HCT116 (cell line): ENCODE data around the gene PTPN22. TPM values are rescaled to one million over a fixed set of nuclear protein-coding genes. Genes with fewer than 3 reads are reported as not detected.

Source experiments
- ATAC-seq: fragments of 200-7000 bp; cut with Tn5 transposase; 2 replicates; pipeline ENCODE4 v1.9.1; 2020; ENCODE audit warnings: mild to moderate bottlenecking, moderate library complexity
- BruUV-seq: library from RNA; stranded (reverse); fragments of 400-500 nt; replicated peaks from 2 replicates; lab custom pipeline; 2021; lab: Mats Ljungman, UMichigan
- CTCF ChIA-PET: fragments of 300-600 bp; sonication (Branson Sonifier 250); formaldehyde crosslinking; loops from one replicate; lab custom pipeline; 2021; ENCODE audit warnings: antibody characterized with exemption; lab: Charles Lee
- POLR2A ChIA-PET: fragments of 300-600, 350-600 bp; sonication (Branson Sonifier 250); formaldehyde crosslinking; loops from one replicate; lab custom pipeline; 2021; ENCODE audit warnings: antibody characterized with exemption; lab: Charles Lee
- RAD21 ChIA-PET, 2 experiments: fragments of 300-600 bp; sonication (Branson Sonifier 250); formaldehyde crosslinking; loops; one replicate each; lab custom pipeline; 2023; ENCODE audit warnings: low total read pairs in 2 of 2; ENCODE audit not compliant: uncharacterized antibody in 2 of 2, unreplicated experiment in 2 of 2, low non-redundant PET in 1 of 2; lab: Charles Lee
- DNase-seq: peaks from one replicate; pipeline ENCODE4 v3.0.0-alpha.2; 2010; ENCODE audit warnings: low read depth, low spot score
- H2AFZ ChIP-seq: fragments of 200-600 bp; shearing (Covaris generic), sonication (generic); 2 replicates; pipeline ENCODE4 v1.6.1; 2017; ENCODE audit warnings: low read depth, mixed run types, mixed read lengths, antibody characterized with exemption, low read length; ENCODE audit not compliant: poor library complexity, severe bottlenecking
- H3K27ac ChIP-seq: 2 replicates; pipeline ENCODE4 v1.5.1; 2012; ENCODE audit warnings: low read depth, low read length
- H3K27me3 ChIP-seq: fragments of 200-600 bp; sonication (generic); 2 replicates; pipeline ENCODE4 v1.6.1; 2016; ENCODE audit warnings: mixed run types, low read length, mixed read lengths; ENCODE audit not compliant: insufficient read depth
- H3K36me3 ChIP-seq, 2 experiments: fragments of 200-500 bp in 1 of 2; fragments of 200-600 bp in 1 of 2; sonication (Bioruptor generic) in 1 of 2; sonication (generic) in 1 of 2; 2 replicates each; pipeline versions ENCODE4 v1.5.1 to v1.6.1; 2014 to 2016; ENCODE audit warnings: low read length in 2 of 2, inconsistent platforms in 1 of 2, mixed read lengths in 1 of 2, mixed run types in 1 of 2; ENCODE audit not compliant: insufficient read depth in 2 of 2, control insufficient read depth in 1 of 2
- H3K4me1 ChIP-seq, 2 experiments: fragments of 200-600 bp in 1 of 2; sonication (generic) in 1 of 2; 2 replicates each; pipeline versions ENCODE4 v1.5.1 to v1.6.1; 2012 to 2017; ENCODE audit warnings: low read length in 2 of 2, inconsistent platforms in 1 of 2, mild to moderate bottlenecking in 1 of 2, mixed read lengths in 1 of 2, mixed run types in 1 of 2, moderate library complexity in 1 of 2; ENCODE audit not compliant: insufficient read depth in 2 of 2, control insufficient read depth in 1 of 2
- H3K4me2 ChIP-seq: fragments of 200-600 bp; sonication (generic); 2 replicates; pipeline ENCODE4 v1.6.1; 2017; ENCODE audit warnings: mixed run types, low read length, mixed read lengths
- H3K4me3 ChIP-seq, 2 experiments: fragments of 200-600 bp in 1 of 2; sonication (generic) in 1 of 2; replicated peaks in 1 of 2; 2 replicates each; pipeline ENCODE4 v1.5.1; 2011 to 2016; ENCODE audit warnings: low read length in 2 of 2, control low read depth in 1 of 2, low read depth in 1 of 2, mild to moderate bottlenecking in 1 of 2, mixed read lengths in 1 of 2, mixed run types in 1 of 2
- H3K79me2 ChIP-seq: fragments of 200-600 bp; sonication (generic); 2 replicates; pipeline ENCODE4 v1.6.1; 2017; ENCODE audit warnings: mild to moderate bottlenecking, mixed run types, low read length, moderate library complexity, mixed read lengths; ENCODE audit not compliant: insufficient read depth
- H3K9ac ChIP-seq: fragments of 200-600 bp; sonication (generic); 2 replicates; pipeline ENCODE4 v1.6.1; 2016; ENCODE audit warnings: low read length, mixed read lengths
- H3K9me2 ChIP-seq: fragments of 200-600 bp; sonication (generic), shearing (Covaris generic); 2 replicates; pipeline ENCODE4 v1.6.1; 2017; ENCODE audit warnings: mixed run types, mild to moderate bottlenecking, moderate library complexity; ENCODE audit not compliant: insufficient read depth
- H3K9me3 ChIP-seq, 2 experiments: fragments of 200-500 bp in 1 of 2; fragments of 200-600 bp in 1 of 2; sonication (Bioruptor generic) in 1 of 2; sonication (generic) in 1 of 2; 2 replicates each; pipeline ENCODE4 v1.6.1; 2014 to 2017; ENCODE audit warnings: low read length in 2 of 2, mixed read lengths in 2 of 2, inconsistent platforms in 1 of 2, low read depth in 1 of 2, mild to moderate bottlenecking in 1 of 2, mixed run types in 1 of 2, moderate library complexity in 1 of 2; ENCODE audit not compliant: control insufficient read depth in 1 of 2, insufficient read depth in 1 of 2
- H4K20me1 ChIP-seq: fragments of 200-600 bp; sonication (generic), shearing (Covaris generic); 2 replicates; pipeline ENCODE4 v1.6.1; 2017; ENCODE audit warnings: mixed run types, mild to moderate bottlenecking, moderate library complexity; ENCODE audit not compliant: insufficient read depth
- CBX3 ChIP-seq: IDR thresholded peaks from 2 replicates; pipeline ENCODE4 v1.6.1; 2012; ENCODE audit warnings: low read depth
- EZH2 ChIP-seq: fragments of 200-600 bp; sonication (generic); IDR thresholded peaks from 2 replicates; pipeline ENCODE4 v1.6.1; 2017; ENCODE audit warnings: antibody characterized with exemption, mixed run types
- FOSL1 ChIP-seq: IDR thresholded peaks from 2 replicates; pipeline ENCODE4 v1.6.1; 2012; ENCODE audit warnings: low read depth
- JUND ChIP-seq: IDR thresholded peaks from 2 replicates; pipeline ENCODE4 v1.6.1; 2012
- POLR2AphosphoS5 ChIP-seq: IDR thresholded peaks from 2 replicates; pipeline ENCODE4 v1.6.1; 2011; ENCODE audit warnings: mild to moderate bottlenecking, low read depth, low read length, moderate library complexity
- RAD21 ChIP-seq: IDR thresholded peaks from 2 replicates; pipeline ENCODE4 v1.6.1; 2012; ENCODE audit warnings: low read depth, mild to moderate bottlenecking
- SIN3A ChIP-seq: IDR thresholded peaks from 2 replicates; pipeline ENCODE4 v1.6.1; 2012; ENCODE audit warnings: low read depth
- SP1 ChIP-seq: IDR thresholded peaks from 2 replicates; pipeline ENCODE4 v1.6.1; 2012; ENCODE audit warnings: low read depth
- SRF ChIP-seq: IDR thresholded peaks from 2 replicates; pipeline ENCODE4 v1.6.1; 2012; ENCODE audit warnings: low read depth
- ZBTB33 ChIP-seq: IDR thresholded peaks from 2 replicates; pipeline ENCODE4 v1.6.1; 2011; ENCODE audit warnings: mild to moderate bottlenecking, low read length, moderate library complexity; ENCODE audit not compliant: insufficient replicate concordance; ENCODE audit errors: extremely low read depth
- ZNF274 ChIP-seq: fragments of 200-500 bp; sonication (Bioruptor generic); IDR thresholded peaks from 2 replicates; pipeline ENCODE4 v1.6.1; 2014; ENCODE audit warnings: mild to moderate bottlenecking, low read depth, low read length, inconsistent platforms
- intact Hi-C: fragments of 100-400 bp; cut with micrococcal nuclease; formaldehyde crosslinking; loops from 2 replicates; pipeline ENCODE4 v1.10.0; 2022
- total RNA-seq: library from RNA; stranded (reverse); gene quantifications from one replicate; pipeline ENCODE4 v1.2.1, GENCODE V29; 2021; ENCODE audit not compliant: unreplicated experiment

PTPN22 gene
- total RNA-seq, 1 experiment from 2014 or later, result 0.17 TPM

DNA sequence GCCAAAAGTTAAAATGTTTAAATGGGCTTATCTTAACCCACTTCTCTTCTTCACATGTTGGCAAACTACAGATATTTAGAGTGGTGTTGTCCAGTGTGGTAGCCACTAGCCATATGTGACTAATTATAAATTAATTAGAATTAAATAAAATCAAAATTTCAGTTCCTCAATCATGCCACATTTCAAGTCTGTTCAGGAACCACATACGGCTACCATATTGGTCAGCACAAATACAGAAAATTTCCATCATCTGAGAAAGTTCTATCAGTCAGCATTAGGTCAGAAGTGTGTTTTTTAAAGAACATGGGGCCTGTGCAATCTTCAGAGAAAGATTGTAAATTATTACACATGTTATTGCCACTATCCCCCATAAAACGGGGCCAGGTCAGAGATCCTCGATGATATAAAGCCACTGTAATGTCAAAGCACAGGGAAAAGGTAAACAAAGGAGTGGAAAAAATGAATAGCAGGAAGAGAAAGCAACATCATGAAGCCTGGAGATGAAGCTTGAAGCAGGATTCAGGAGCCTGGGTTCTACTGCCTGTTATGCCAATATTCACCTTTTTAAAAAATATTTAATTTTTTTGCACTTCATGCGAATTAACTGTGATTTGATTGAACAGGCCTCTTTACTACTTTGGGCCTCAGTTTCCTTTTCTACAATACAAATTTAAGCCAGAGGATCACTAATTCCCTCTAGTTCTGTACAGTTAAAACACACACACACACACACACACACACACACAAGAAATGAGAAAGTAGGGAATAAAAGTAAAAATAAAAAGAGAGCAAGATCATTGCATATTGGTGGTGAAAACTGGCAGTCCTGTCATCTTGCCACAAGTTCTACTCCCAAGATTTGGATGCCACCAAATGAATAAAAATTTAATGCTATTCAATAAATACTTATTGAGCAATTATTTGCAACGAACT is 61.6 kb downstream of the PTPN22 start:
- no peak for ATAC-seq

More for the DNA sequence above, 61.6 kb downstream of the PTPN22 start:
- no peaks in the 10 kb centered on the region for H3K27me3 ChIP-seq
- no peaks in the 10 kb centered on the region for H3K36me3 ChIP-seq
- no peak overlapping the region for H3K9ac ChIP-seq
- TF ChIP-seq SRF, result no peak
- no peak for TF ChIP-seq ZBTB33
- no peak for TF ChIP-seq SP1
- TF ChIP-seq POLR2AphosphoS5, result no peak
- TF ChIP-seq FOSL1, result no peak
- no peak for TF ChIP-seq SIN3A
- no peak for TF ChIP-seq ZNF274
- TF ChIP-seq JUND, result no peak
- no peak for TF ChIP-seq CBX3
- TF ChIP-seq RAD21, result no peak
- no peak for TF ChIP-seq EZH2
- H2AFZ ChIP-seq, result no peak overlapping the region
- H3K27ac ChIP-seq, result no peak overlapping the region
- peak overlapping the region; percentile 78 for H3K4me2 ChIP-seq
- H3K79me2 ChIP-seq, result peaks cover 67% of the 10 kb centered on the region
- peaks cover 19 to 35% of the 10 kb centered on the region in 2 experiments for H3K4me1 ChIP-seq
- H3K4me3 ChIP-seq, result peak overlapping the region; percentile 81 to 82; a peak in 3 of 4 replicates
- intact Hi-C loops, result no loop called here
- ChIA-PET RAD21 (no interaction called here), POLR2A (no interaction called here), CTCF (no interaction called here)
- no TSS peak for BruUV-seq
- H3K9me2 ChIP-seq, result no peaks in the 10 kb centered on the region
- no peak for DNase-seq
- no peaks in the 10 kb centered on the region for H4K20me1 ChIP-seq
- H3K9me3 ChIP-seq, result no peaks in the 10 kb centered on the region
